ENCODE data around the gene PNISR.

GRCh38 chr6:99356641-99357040 lies 68.5 kb downstream of the PNISR start:
- TF ChIP-seq POLR2A (IDR thresholded peaks at IDR 0.05; ENCODE audit: low read length) (no peak), GATA1 (IDR thresholded peaks at IDR 0.05; ENCODE audit: low read depth, low read length) (no peak)
